AG10803 (cell line): ENCODE results near the gene FKRP.
A peak's percentile ranks its signal among the peaks of the same experiment; 100 is the strongest.

Experiments
- DNase-seq: peaks from one replicate; pipeline ENCODE4 v3.0.0; 2010; ENCODE audit warnings: low read depth
- H3K4me3 ChIP-seq: 2 replicates; pipeline ENCODE4 v1.5.1; 2011; ENCODE audit warnings: mild to moderate bottlenecking, low read length, control low read depth
- TF ChIP-seq, protein P1 (sequence below): conservative IDR thresholded peaks from 2 replicates; pipeline ENCODE4 v1.5.1; 2011; ENCODE audit warnings: mild to moderate bottlenecking, low read length, control low read depth, inconsistent platforms

Gene FKRP

DNA sequence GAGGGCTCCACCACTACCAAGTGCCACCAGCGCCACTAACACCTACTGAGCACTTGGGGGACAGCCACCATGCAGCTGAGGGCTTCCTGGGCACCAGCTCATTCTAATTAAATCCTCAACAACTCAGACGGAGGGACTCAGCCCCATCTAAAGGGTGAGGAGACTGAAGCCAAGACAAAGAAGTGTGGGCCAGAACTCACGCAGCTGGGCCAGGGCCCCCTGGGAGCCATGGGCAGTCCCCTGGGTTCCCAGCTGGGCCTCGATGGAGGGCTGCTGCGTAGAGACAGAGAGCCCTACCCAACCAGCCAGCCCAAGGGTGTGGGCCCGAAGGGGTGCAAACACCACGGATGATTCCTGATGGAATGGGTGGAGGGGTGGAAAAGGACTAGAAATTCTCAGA is 16.2 kb upstream of the FKRP start:
- TF ChIP-seq, protein P1, sequence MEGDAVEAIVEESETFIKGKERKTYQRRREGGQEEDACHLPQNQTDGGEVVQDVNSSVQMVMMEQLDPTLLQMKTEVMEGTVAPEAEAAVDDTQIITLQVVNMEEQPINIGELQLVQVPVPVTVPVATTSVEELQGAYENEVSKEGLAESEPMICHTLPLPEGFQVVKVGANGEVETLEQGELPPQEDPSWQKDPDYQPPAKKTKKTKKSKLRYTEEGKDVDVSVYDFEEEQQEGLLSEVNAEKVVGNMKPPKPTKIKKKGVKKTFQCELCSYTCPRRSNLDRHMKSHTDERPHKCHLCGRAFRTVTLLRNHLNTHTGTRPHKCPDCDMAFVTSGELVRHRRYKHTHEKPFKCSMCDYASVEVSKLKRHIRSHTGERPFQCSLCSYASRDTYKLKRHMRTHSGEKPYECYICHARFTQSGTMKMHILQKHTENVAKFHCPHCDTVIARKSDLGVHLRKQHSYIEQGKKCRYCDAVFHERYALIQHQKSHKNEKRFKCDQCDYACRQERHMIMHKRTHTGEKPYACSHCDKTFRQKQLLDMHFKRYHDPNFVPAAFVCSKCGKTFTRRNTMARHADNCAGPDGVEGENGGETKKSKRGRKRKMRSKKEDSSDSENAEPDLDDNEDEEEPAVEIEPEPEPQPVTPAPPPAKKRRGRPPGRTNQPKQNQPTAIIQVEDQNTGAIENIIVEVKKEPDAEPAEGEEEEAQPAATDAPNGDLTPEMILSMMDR, result no peak
- DNase-seq, result no peak
- no peak overlapping the region for H3K4me3 ChIP-seq

- H3K4me3 ChIP-seq, result no peak overlapping the region
- DNase-seq, result no peak
- TF ChIP-seq, protein P1, result no peak
These were observed 15.7 kb upstream of the FKRP start for GRCh38 chr19:46730187-46730586.

DNA sequence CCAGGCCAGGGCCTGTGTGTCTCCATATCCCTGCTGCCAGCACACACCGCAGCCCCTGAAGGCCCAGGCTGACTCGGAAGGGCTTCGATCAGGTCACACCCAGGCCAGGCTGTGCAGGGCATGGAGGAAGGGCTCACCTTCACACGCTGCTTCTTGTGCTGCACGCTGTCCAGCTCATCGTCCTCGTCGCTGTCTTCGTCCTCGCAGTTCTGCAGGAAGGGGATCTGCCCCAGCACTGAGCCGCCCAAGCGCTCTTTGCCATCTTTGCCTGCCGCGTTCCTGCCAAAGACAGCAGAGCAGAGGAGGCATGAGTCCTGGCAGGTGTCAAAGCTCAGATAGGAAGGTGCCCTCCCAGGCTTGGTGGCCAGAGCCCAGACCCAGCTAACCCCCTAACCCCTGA is 15.3 kb upstream of the FKRP start:
- no peak overlapping the region for H3K4me3 ChIP-seq
- TF ChIP-seq, protein P1, result no peak

DNA sequence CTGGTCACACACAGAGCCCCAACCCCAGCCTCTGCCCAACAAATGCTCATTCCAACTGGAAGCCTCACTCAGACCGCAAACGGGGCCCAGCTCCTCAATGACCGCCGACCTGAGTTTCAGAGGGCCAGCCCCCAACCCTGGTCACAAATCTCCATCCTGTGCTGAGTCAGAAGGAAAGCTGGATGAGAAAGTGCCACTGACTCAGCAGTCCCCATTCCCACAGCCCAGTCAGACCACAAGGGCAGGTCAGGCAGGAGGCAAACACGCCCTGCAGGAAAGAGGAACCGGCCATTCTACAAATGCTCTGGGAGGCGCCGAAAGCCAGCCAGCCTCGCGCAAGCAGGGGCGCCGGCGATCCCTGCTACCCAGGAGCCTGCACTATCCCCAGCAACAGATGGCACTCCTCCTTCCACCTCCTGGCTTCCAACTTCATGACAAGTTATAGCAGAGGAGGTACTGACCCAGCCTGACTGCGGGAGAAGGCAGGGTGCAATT is 14.8 kb upstream of the FKRP start:
- peak; percentile 78 for DNase-seq
- H3K4me3 ChIP-seq, result no peak overlapping the region
- TF ChIP-seq, protein P1, result no peak

More for the DNA sequence above, 15.3 kb upstream of the FKRP start:
- DNase-seq, result no peak

DNA sequence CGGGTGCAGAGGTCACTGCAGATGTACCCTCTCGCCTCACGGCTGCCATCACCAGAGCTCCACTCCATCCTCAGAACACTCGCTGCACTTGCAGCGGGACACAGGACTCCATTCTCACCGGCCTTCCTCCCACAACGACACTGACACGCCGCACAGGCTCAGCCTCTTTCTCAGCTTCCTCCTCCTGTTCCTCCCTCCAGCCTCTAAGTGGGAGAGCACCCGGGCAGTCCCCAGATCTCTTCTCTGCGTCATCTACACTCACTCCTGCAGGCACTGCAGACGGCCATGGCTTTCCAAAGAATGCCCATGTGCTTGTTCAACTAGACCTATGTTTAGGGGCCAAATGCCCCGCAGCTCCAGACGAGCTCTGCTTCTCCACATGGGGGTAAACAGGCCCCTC is 14.3 kb upstream of the FKRP start:
- no peak overlapping the region for H3K4me3 ChIP-seq
- TF ChIP-seq, protein P1, result no peak
- DNase-seq, result no peak

DNA sequence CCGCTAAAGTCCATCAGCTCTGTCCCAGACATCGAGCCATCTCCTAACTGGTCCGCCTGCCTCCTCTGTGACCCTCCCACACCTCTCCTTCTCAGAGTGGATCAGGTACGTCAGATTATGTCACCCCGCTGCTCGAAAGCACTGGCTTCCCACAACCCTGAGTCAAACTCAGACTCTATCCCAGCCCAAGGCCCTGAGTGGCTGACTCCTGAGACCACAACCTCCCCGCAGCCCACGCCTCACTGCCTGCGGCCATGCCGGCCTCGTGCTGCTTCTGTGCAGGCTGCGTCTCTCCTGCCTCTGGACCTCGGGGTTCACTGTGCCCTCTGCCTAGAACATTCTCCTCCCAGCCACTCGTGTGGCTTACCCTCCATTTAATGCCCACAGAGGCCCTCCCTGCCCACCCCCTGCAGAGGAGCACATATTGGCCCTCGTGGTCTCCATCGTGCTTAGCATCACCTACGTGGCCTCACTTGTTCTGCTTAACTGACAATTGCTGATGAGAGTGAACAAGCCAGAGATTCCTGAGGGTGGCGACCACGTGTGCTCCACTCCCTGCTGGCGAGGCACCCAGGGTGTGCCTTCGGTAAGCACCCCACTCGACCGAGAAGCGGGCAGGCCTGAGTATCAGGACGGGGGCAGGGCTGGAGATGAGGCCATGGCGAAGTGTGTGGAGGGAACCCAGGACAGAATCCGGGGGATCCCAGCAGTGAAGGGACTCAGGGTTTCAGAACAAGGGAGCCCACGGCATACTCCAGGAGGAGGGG is 13.5 kb upstream of the FKRP start:
- DNase-seq, result no peak
- H3K4me3 ChIP-seq, result no peak overlapping the region

More for the DNA sequence above, 13.5 kb upstream of the FKRP start:
- TF ChIP-seq, protein P1, result no peak
